ENCODE results near the gene TNRC6B. TPM values are rescaled to one million over a fixed set of nuclear protein-coding genes. Genes with fewer than 3 reads are reported as not detected.

The TNRC6B gene
- total and polyA plus RNA-seq, 2 experiments from 2014 or later = 46.9 to 87.8 TPM

- TF ChIP-seq REST (IDR thresholded peaks at IDR 0.05; ENCODE audit: unreplicated experiment) = no peak
- no peak for TF ChIP-seq ZNF331 (CRISPR knock-in tag; IDR thresholded peaks at IDR 0.05; ENCODE audit: low read depth)
- TF ChIP-seq, protein P1, sequence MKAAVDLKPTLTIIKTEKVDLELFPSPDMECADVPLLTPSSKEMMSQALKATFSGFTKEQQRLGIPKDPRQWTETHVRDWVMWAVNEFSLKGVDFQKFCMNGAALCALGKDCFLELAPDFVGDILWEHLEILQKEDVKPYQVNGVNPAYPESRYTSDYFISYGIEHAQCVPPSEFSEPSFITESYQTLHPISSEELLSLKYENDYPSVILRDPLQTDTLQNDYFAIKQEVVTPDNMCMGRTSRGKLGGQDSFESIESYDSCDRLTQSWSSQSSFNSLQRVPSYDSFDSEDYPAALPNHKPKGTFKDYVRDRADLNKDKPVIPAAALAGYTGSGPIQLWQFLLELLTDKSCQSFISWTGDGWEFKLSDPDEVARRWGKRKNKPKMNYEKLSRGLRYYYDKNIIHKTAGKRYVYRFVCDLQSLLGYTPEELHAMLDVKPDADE (IDR thresholded peaks at IDR 0.05) = no peak
- no peak for TF ChIP-seq STAT1 (IDR thresholded peaks at IDR 0.05; ENCODE audit: unreplicated experiment)
- no peak for TF ChIP-seq NANOG (IDR thresholded peaks at IDR 0.05; ENCODE audit: borderline replicate concordance)
- no peak for TF ChIP-seq EZH2 (IDR thresholded peaks at IDR 0.05; ENCODE audit: low read depth, unreplicated experiment)
- TF ChIP-seq, protein P2, sequence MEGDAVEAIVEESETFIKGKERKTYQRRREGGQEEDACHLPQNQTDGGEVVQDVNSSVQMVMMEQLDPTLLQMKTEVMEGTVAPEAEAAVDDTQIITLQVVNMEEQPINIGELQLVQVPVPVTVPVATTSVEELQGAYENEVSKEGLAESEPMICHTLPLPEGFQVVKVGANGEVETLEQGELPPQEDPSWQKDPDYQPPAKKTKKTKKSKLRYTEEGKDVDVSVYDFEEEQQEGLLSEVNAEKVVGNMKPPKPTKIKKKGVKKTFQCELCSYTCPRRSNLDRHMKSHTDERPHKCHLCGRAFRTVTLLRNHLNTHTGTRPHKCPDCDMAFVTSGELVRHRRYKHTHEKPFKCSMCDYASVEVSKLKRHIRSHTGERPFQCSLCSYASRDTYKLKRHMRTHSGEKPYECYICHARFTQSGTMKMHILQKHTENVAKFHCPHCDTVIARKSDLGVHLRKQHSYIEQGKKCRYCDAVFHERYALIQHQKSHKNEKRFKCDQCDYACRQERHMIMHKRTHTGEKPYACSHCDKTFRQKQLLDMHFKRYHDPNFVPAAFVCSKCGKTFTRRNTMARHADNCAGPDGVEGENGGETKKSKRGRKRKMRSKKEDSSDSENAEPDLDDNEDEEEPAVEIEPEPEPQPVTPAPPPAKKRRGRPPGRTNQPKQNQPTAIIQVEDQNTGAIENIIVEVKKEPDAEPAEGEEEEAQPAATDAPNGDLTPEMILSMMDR (conservative IDR thresholded peaks at IDR 0.05; ENCODE audit: low read depth in 2 of 2) = no peak
- no peak for TF ChIP-seq ZNF114 (CRISPR knock-in tag; IDR thresholded peaks at IDR 0.05)
- TF ChIP-seq JUNB (IDR thresholded peaks at IDR 0.05; ENCODE audit: unreplicated experiment) = no peak
- no peak for TF ChIP-seq CREB1 (CRISPR knock-in tag; IDR thresholded peaks at IDR 0.05; ENCODE audit: low read depth)
Observed at GRCh38 chr22:40258501-40258915, 80.8 kb downstream of the TNRC6B start (continued).

DNA sequence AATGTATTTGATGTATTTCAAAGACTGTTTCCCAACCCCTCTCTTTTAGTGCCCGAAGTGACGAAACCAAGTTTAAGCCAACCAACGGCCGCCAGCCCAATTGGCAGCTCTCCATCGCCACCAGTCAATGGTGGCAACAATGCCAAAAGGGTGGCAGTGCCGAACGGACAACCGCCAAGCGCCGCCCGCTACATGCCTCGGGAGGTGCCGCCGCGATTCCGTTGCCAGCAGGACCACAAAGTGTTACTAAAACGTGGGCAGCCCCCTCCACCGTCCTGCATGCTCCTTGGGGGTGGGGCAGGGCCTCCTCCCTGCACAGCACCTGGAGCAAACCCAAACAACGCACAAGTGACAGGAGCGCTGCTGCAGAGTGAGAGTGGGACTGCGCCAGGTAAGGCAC lies 84.1 kb downstream of the TNRC6B start:
- Mint-ChIP-seq H3K9me3 (no peaks in the 10 kb centered on the region), H3K27ac (no peak overlapping the region), H3K27me3 (ENCODE audit: insufficient read depth, low read depth, poor library complexity) (peaks cover 3% of the 10 kb centered on the region), H3K36me3 (ENCODE audit: low read depth) (peaks cover 58% of the 10 kb centered on the region), H3K4me3 (no peak overlapping the region), H3K4me1 (peaks cover 11% of the 10 kb centered on the region)
- H3K4me1 ChIP-seq (ENCODE audit: insufficient read depth) = no peaks in the 10 kb centered on the region
- H4K20me1 ChIP-seq (replicated peaks; ENCODE audit: insufficient read depth) = peaks cover 6% of the 10 kb centered on the region; the same call in 1 of the 2 replicates
- H3K4me2 ChIP-seq = no peak overlapping the region
- no peaks in the 10 kb centered on the region for H3K27me3 ChIP-seq (ENCODE audit: insufficient read depth)
- H2AFZ ChIP-seq = no peak overlapping the region
- peaks cover 77% of the 10 kb centered on the region for H3K79me2 ChIP-seq (replicated peaks; ENCODE audit: insufficient read depth)
- H3F3A ChIP-seq (replicated peaks; ENCODE audit: low read depth) = no peaks in the 10 kb centered on the region
- ATAC-seq = no peak
- DNase-seq (ENCODE audit: low spot score) = no peak
- H3K9me2 ChIP-seq (ENCODE audit: insufficient read depth) = no peaks in the 10 kb centered on the region
- no peak overlapping the region for H3K27ac ChIP-seq (ENCODE audit: low read depth)
- peaks cover 7% of the 10 kb centered on the region; the same call in 1 of the 2 replicates for H3K36me3 ChIP-seq (ENCODE audit: insufficient read depth)
- H3K4me3 ChIP-seq = no peak overlapping the region
- TF ChIP-seq, protein P2 (conservative IDR thresholded peaks at IDR 0.05; ENCODE audit: low read depth in 2 of 2) = no peak
- TF ChIP-seq ZNF331 (CRISPR knock-in tag; IDR thresholded peaks at IDR 0.05; ENCODE audit: low read depth) (no peak), STAT1 (IDR thresholded peaks at IDR 0.05; ENCODE audit: unreplicated experiment) (no peak), JUNB (IDR thresholded peaks at IDR 0.05; ENCODE audit: unreplicated experiment) (no peak), EZH2phosphoT487 (IDR thresholded peaks at IDR 0.05; ENCODE audit: unreplicated experiment) (no peak), ZNF114 (CRISPR knock-in tag; IDR thresholded peaks at IDR 0.05) (no peak), EZH2 (IDR thresholded peaks at IDR 0.05; ENCODE audit: low read depth, unreplicated experiment) (no peak), REST (IDR thresholded peaks at IDR 0.05; ENCODE audit: unreplicated experiment) (no peak), NANOG (IDR thresholded peaks at IDR 0.05; ENCODE audit: borderline replicate concordance) (no peak)
- TF ChIP-seq, protein P1 (IDR thresholded peaks at IDR 0.05) = no peak

All from GM23338 (cell line).